GM21825 (cell line): Measurements from ENCODE around the gene CHD9.
"Not testable (repeated sequence)": the region's sequence is repeated elsewhere in the genome, so short reads cannot be mapped to it uniquely, and the experiment has no call there.

Source experiments
- ATAC-seq: cut with Tn5 transposase; IDR thresholded peaks from one replicate; pipeline ENCODE4 v1.9.1; 2021; ENCODE audit warnings: mild to moderate bottlenecking, moderate library complexity; ENCODE audit not compliant: unreplicated experiment

CHD9 gene

GRCh38 chr16:53045341-53046220 is 9.2 kb upstream of the CHD9 start:
- ATAC-seq = no peak

- ATAC-seq = not testable (repeated sequence)
Observed at GRCh38 chr16:53047515-53047914, 7.3 kb upstream of the CHD9 start.

- ATAC-seq = no peak
Observed at GRCh38 chr16:53048139-53048915, 6.5 kb upstream of the CHD9 start.

- ATAC-seq = not testable (repeated sequence)
Observed at GRCh38 chr16:53051255-53051654, 3.5 kb upstream of the CHD9 start.

- no peak for ATAC-seq
Observed at GRCh38 chr16:53052519-53053501, 2.0 kb upstream of the CHD9 start, which contains the start of gene CHD9NB. Gene CHD9NB (minus strand): TSS chr16:53052897. CDS start chr16:53044158, 8,739 bp downstream.

GRCh38 chr16:53053967-53054669 is 673 bp upstream of the CHD9 start:
- ATAC-seq = no peak

GRCh38 chr16:53055541-53056391 is 975 bp downstream of the CHD9 start:
- ATAC-seq = no peak

GRCh38 chr16:53056392-53056881 is 1.6 kb downstream of the CHD9 start:
- no peak for ATAC-seq

- ATAC-seq = no peak
Observed at GRCh38 chr16:53057658-53058057, 2.9 kb downstream of the CHD9 start.

- ATAC-seq = no peak
Observed at GRCh38 chr16:53058441-53058840, 3.6 kb downstream of the CHD9 start.

GRCh38 chr16:53058882-53059281 is 4.1 kb downstream of the CHD9 start:
- no peak for ATAC-seq

GRCh38 chr16:53059672-53060071 is 4.9 kb downstream of the CHD9 start:
- no peak for ATAC-seq

- ATAC-seq = no peak
Observed at GRCh38 chr16:53061256-53061655, 6.5 kb downstream of the CHD9 start.

- peak; percentile 76 for ATAC-seq
Observed at GRCh38 chr16:53061701-53062159, 6.9 kb downstream of the CHD9 start.

- no peak for ATAC-seq
Observed at GRCh38 chr16:53064081-53064578, 9.3 kb downstream of the CHD9 start.

- no peak for ATAC-seq
Observed at GRCh38 chr16:53065461-53066061, 10.8 kb downstream of the CHD9 start.

- ATAC-seq = no peak
Observed at GRCh38 chr16:53067675-53068074, 12.9 kb downstream of the CHD9 start.

GRCh38 chr16:53068423-53068833 is 13.6 kb downstream of the CHD9 start:
- peak; percentile 45 for ATAC-seq
